ENCODE results near the gene RAD50. TPM values are rescaled to one million over a fixed set of nuclear protein-coding genes. Genes with fewer than 3 reads are reported as not detected.

RAD50 gene
- polyA plus RNA-seq, 4 donors: 6.8 to 32.8 (median 11.0) TPM

DNA sequence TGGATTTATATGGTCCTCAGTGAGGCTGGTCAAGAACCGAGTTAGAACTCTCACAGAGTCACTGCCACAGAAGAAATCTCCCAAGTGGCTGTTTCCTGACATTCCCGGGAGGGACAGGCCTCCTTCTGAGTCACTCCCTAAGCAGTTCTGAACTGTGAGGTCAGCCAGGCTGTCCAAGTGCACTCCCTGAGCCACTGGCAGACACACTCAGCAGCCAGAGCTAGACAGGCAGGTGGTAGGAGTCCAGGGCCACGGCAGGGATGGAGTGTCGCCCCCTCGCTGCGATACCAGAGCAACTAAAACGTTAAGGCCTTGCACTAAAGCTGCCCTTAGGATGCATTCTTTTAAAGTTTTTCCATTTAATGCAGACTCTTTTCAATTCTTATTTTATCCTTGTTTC, 120.4 kb downstream of the RAD50 start:
- Histone ChIP-seq H3K4me3 (ENCODE audit: low read depth in 1 of 3, low read length in 3 of 3) (no peak overlapping the region), H3K27ac (ENCODE audit: low read depth in 1 of 3, low read length in 2 of 3) (peak overlapping the region in 2 of 3 donors; percentile 43 to 59), H3K36me3 (ENCODE audit: control insufficient read depth in 3 of 3, insufficient read depth in 2 of 3, low read depth in 1 of 3, low read length in 3 of 3) (no peaks in the 10 kb centered on the region), H3K4me1 (ENCODE audit: control insufficient read depth in 3 of 3, insufficient read depth in 2 of 3, low read depth in 1 of 3, low read length in 2 of 3) (peaks cover 0 to 12% (median 0%) of the 10 kb centered on the region in 3 donors), H3K9me3 (ENCODE audit: control insufficient read depth in 2 of 2, insufficient read depth in 1 of 2, low read depth in 1 of 2, low read length in 1 of 2) (no peaks in the 10 kb centered on the region), H3K27me3 (ENCODE audit: control insufficient read depth in 3 of 3, insufficient read depth in 3 of 3, low read length in 3 of 3) (no peaks in the 10 kb centered on the region)
- DNase-seq (peak; percentile 67 to 90), FAIRE-seq (no peak)
- WGBS, 3 donors: 15 to 41% (median 31%) methylated on average over 7 of the region's 7 CpGs

DNA sequence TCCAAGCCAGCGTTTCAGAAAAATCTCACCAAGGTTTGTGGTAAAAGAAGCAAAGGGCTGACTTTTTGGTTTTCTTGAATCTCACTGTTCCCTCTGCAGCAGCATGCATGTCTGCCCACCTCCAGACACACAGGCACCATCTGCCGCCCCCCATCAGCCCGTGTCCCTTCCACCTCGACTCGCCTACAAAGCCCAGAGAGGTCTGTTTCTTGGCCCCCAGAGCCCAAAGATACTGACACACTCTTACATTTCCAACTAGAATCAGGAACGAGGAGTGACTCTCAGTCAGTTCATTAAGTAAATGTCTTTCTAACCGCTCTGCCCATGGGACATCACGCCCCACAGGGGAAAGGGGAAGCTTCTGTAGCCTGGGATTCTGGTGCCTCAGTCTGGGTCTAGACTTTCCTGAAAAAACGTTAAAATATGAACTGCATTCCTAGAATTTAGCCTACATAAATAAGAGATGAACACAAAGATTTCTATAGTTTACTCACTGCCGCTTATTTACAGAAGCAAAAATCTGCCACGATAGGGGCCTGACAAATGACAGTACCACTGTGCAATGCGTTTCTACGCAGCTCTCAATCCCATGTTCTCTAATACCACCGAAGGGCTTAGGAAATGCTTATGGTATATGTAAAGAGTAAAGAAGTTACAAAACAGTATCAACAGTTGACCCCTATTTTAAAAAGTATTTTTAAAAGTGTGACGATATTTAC, 121.1 kb downstream of the RAD50 start:
- no peaks in the 10 kb centered on the region for H3K36me3 ChIP-seq (ENCODE audit: control insufficient read depth in 3 of 3, insufficient read depth in 2 of 3, low read depth in 1 of 3, low read length in 3 of 3)
- no peak overlapping the region for H3K4me3 ChIP-seq (ENCODE audit: low read depth in 1 of 3, low read length in 3 of 3)
- H3K9me3 ChIP-seq (ENCODE audit: control insufficient read depth in 2 of 2, insufficient read depth in 1 of 2, low read depth in 1 of 2, low read length in 1 of 2): no peaks in the 10 kb centered on the region
- H3K4me1 ChIP-seq (ENCODE audit: control insufficient read depth in 3 of 3, insufficient read depth in 2 of 3, low read depth in 1 of 3, low read length in 2 of 3): peaks cover 0 to 12% (median 0%) of the 10 kb centered on the region in 3 donors
- 88 to 93% (median 90%) methylated on average over 15 of the region's 15 CpGs for WGBS, 3 donors
- no peaks in the 10 kb centered on the region for H3K27me3 ChIP-seq (ENCODE audit: control insufficient read depth in 3 of 3, insufficient read depth in 3 of 3, low read length in 3 of 3)
- H3K27ac ChIP-seq (ENCODE audit: low read depth in 1 of 3, low read length in 2 of 3): no peak overlapping the region
- DNase-seq (no peak), FAIRE-seq (no peak)

DNA sequence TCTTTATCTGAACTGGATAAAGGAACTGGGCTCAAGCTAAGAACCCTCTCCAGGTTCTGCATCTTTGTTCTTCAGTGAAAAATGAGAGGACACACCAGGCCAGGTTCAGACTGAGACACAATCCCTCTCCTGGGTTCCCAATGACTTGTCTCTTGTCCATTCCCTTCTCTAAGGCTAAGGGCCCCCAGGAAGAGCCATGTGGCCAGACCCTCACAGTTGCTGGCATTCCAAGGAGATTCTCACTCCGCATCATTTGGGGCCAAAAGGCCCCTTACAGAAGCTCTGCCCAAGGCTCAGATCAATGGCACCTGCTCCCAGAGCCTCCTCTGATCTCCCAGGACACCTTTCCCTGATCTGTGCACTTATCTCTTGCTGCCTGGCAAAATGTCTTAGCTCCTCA, 122.0 kb downstream of the RAD50 start:
- no peak overlapping the region for H3K4me3 ChIP-seq (ENCODE audit: low read depth in 1 of 3, low read length in 3 of 3)
- no peaks in the 10 kb centered on the region for H3K9me3 ChIP-seq (ENCODE audit: control insufficient read depth in 2 of 2, insufficient read depth in 1 of 2, low read depth in 1 of 2, low read length in 1 of 2)
- H3K27me3 ChIP-seq (ENCODE audit: control insufficient read depth in 3 of 3, insufficient read depth in 3 of 3, low read length in 3 of 3): no peaks in the 10 kb centered on the region
- H3K36me3 ChIP-seq (ENCODE audit: control insufficient read depth in 3 of 3, insufficient read depth in 2 of 3, low read depth in 1 of 3, low read length in 3 of 3): no peaks in the 10 kb centered on the region
- WGBS, 3 donors: 91 to 100% (median 98%) methylated on average over 1 of the region's 1 CpG
- H3K4me1 ChIP-seq (ENCODE audit: control insufficient read depth in 3 of 3, insufficient read depth in 2 of 3, low read depth in 1 of 3, low read length in 2 of 3): peaks cover 0 to 5% (median 0%) of the 10 kb centered on the region in 3 donors
- no peak overlapping the region for H3K27ac ChIP-seq (ENCODE audit: low read depth in 1 of 3, low read length in 2 of 3)
- FAIRE-seq (no peak), DNase-seq (no peak)

DNA sequence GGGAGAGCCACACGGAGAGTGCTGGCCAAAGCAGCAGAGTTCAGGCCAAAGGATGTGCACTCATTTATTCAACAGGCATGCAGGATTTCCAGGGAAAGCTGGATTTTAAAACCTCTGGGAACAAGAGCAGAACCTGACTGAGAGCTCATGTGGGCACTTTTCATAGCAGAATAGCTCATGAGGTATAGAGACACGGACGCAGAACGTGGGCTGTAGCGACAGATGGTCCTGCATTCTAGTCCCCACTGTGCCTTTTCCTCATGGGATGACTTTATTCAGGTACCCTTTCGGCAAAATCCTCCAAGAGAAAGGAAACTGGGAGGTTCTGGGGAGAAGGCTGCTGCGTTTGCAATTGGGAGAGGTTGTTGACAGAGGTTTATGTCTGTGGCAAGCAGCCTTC, 122.4 kb downstream of the RAD50 start:
- Histone ChIP-seq H3K27me3 (ENCODE audit: control insufficient read depth in 3 of 3, insufficient read depth in 3 of 3, low read length in 3 of 3) (no peaks in the 10 kb centered on the region), H3K4me1 (ENCODE audit: control insufficient read depth in 3 of 3, insufficient read depth in 2 of 3, low read depth in 1 of 3, low read length in 2 of 3) (peaks cover 0 to 5% (median 0%) of the 10 kb centered on the region in 3 donors), H3K4me3 (ENCODE audit: low read depth in 1 of 3, low read length in 3 of 3) (no peak overlapping the region), H3K9me3 (ENCODE audit: control insufficient read depth in 2 of 2, insufficient read depth in 1 of 2, low read depth in 1 of 2, low read length in 1 of 2) (no peaks in the 10 kb centered on the region), H3K27ac (ENCODE audit: low read depth in 1 of 3, low read length in 2 of 3) (no peak overlapping the region), H3K36me3 (ENCODE audit: control insufficient read depth in 3 of 3, insufficient read depth in 2 of 3, low read depth in 1 of 3, low read length in 3 of 3) (no peaks in the 10 kb centered on the region)
- DNase-seq (no peak), FAIRE-seq (no peak)
- 92 to 96% (median 94%) methylated on average over 7 of the region's 7 CpGs for WGBS, 3 donors

DNA sequence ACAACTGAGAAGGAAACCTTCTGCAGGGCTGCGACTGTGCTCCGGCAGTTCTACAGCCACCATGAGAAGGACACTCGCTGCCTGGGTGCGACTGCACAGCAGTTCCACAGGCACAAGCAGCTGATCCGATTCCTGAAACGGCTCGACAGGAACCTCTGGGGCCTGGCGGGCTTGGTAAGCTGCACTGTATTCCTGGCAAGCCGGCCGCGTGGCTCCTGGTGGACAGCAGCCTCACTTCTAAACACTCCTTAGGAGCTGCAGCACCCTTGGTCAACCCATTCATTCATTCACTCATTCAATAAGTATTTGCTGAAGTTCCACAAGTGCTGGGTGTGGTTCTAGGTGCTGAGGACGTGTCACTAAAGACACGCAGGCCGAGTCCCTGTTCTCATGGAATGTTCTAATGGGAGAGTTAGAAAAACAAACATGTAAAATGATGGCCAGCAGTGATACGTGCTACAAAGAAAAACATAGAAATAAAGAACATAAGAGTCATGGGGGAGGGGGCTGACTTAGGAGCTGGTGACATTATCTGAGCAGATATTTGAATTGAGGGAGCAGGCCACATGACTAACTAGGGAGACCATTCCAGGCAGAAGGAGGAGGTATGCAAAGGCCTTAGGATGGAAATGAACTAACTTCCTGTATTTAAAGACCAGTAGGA, 123.1 kb downstream of the RAD50 start:
- Histone ChIP-seq H3K9me3 (ENCODE audit: control insufficient read depth in 2 of 2, insufficient read depth in 1 of 2, low read depth in 1 of 2, low read length in 1 of 2) (no peaks in the 10 kb centered on the region), H3K27ac (ENCODE audit: low read depth in 1 of 3, low read length in 2 of 3) (no peak overlapping the region), H3K4me3 (ENCODE audit: low read depth in 1 of 3, low read length in 3 of 3) (no peak overlapping the region), H3K4me1 (ENCODE audit: control insufficient read depth in 3 of 3, insufficient read depth in 2 of 3, low read depth in 1 of 3, low read length in 2 of 3) (peaks cover 0 to 5% (median 0%) of the 10 kb centered on the region in 3 donors), H3K36me3 (ENCODE audit: control insufficient read depth in 3 of 3, insufficient read depth in 2 of 3, low read depth in 1 of 3, low read length in 3 of 3) (no peaks in the 10 kb centered on the region), H3K27me3 (ENCODE audit: control insufficient read depth in 3 of 3, insufficient read depth in 3 of 3, low read length in 3 of 3) (no peaks in the 10 kb centered on the region)
- 94 to 97% (median 96%) methylated on average over 15 of the region's 15 CpGs for WGBS, 3 donors
- DNase-seq (no peak), FAIRE-seq (no peak)

DNA sequence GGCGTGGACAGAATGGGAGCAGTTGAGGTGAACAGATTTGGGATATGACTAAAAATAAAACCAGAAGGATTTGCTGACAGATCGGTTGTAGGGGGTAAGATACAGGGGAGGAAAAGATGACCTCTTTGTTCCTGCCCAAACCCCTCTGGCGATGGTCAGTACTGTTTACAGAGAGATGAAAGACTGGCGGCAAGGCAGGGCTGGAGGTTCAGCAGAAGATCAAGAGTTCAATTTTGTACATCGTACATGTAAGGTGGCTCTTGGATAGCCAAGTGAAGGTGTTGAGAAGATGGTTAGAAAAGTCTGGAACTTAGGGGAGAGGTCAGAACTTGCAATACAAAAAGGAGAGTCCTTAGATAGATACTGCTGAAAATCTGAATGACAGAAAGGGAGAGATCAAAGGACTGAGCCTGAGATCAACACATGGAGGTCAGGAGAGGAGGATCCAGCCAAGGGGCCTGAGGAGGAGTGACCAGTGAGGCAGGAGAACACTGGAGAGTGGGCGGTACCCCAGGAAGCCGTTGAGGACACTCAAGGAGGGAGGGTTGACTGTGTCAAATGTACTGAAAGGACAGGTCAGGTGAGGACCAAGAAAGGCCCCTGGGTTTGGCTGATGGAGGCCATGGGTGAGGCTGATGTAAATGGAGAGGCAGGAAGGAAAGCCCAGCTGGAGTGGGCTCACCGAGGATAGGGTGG, 124.2 kb downstream of the RAD50 start:
- no peaks in the 10 kb centered on the region for H3K9me3 ChIP-seq (ENCODE audit: control insufficient read depth in 2 of 2, insufficient read depth in 1 of 2, low read depth in 1 of 2, low read length in 1 of 2)
- H3K4me3 ChIP-seq (ENCODE audit: low read depth in 1 of 3, low read length in 3 of 3): no peak overlapping the region
- H3K27me3 ChIP-seq (ENCODE audit: control insufficient read depth in 3 of 3, insufficient read depth in 3 of 3, low read length in 3 of 3): no peaks in the 10 kb centered on the region
- WGBS, 3 donors: 82 to 96% (median 96%) methylated on average over 8 of the region's 8 CpGs
- no peak overlapping the region for H3K27ac ChIP-seq (ENCODE audit: low read depth in 1 of 3, low read length in 2 of 3)
- DNase-seq (no peak), FAIRE-seq (no peak)
- peaks cover 0 to 5% (median 0%) of the 10 kb centered on the region in 3 donors for H3K4me1 ChIP-seq (ENCODE audit: control insufficient read depth in 3 of 3, insufficient read depth in 2 of 3, low read depth in 1 of 3, low read length in 2 of 3)
- no peaks in the 10 kb centered on the region for H3K36me3 ChIP-seq (ENCODE audit: control insufficient read depth in 3 of 3, insufficient read depth in 2 of 3, low read depth in 1 of 3, low read length in 3 of 3)

DNA sequence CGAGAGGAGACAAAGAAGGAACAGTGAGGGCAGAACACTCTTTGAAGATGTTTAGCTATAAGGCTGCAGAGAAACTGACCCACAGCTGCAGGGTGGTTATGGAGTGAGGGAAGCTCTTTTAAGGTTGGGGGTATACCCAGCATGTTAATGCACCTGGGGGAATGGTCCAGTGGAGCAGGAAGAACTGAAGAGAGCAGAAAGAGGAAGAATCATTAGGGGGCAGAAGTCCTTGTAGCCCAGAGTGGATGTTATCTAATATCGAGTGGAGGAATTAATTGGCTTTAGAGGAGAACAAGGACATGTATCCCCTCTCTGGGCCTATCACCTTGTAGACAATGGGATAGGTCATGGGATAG, 124.7 kb downstream of the RAD50 start:
- Histone ChIP-seq H3K4me3 (ENCODE audit: low read depth in 1 of 3, low read length in 3 of 3) (no peak overlapping the region), H3K27ac (ENCODE audit: low read depth in 1 of 3, low read length in 2 of 3) (no peak overlapping the region), H3K4me1 (ENCODE audit: control insufficient read depth in 3 of 3, insufficient read depth in 2 of 3, low read depth in 1 of 3, low read length in 2 of 3) (peaks cover 0 to 5% (median 0%) of the 10 kb centered on the region in 3 donors), H3K9me3 (ENCODE audit: control insufficient read depth in 2 of 2, insufficient read depth in 1 of 2, low read depth in 1 of 2, low read length in 1 of 2) (no peaks in the 10 kb centered on the region), H3K36me3 (ENCODE audit: control insufficient read depth in 3 of 3, insufficient read depth in 2 of 3, low read depth in 1 of 3, low read length in 3 of 3) (no peaks in the 10 kb centered on the region), H3K27me3 (ENCODE audit: control insufficient read depth in 3 of 3, insufficient read depth in 3 of 3, low read length in 3 of 3) (no peaks in the 10 kb centered on the region)
- WGBS, 3 donors: 72 to 87% (median 85%) methylated on average over 2 of the region's 2 CpGs
- DNase-seq (no peak), FAIRE-seq (no peak)

DNA sequence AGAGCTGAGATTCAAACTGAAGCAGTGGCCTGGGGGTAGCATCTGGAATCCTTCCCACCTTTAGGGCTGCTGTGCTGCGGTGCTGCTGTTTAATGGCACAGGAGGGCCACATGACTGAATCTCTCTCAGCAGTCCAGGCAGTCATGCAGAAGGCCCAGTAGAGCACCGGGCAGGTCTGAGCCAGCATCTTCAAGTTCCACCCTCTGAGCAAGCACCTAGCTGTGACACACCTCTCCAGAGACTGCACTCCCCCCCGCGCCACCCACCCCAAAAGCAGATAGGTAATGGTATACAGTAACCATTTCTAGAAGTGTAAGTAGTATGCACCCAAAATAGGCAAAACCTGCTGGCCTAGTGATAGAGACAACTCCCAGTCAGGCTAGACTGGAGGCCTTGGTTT, 125.2 kb downstream of the RAD50 start:
- no peaks in the 10 kb centered on the region for H3K36me3 ChIP-seq (ENCODE audit: control insufficient read depth in 3 of 3, insufficient read depth in 2 of 3, low read depth in 1 of 3, low read length in 3 of 3)
- FAIRE-seq: no peak
- no peak overlapping the region for H3K27ac ChIP-seq (ENCODE audit: low read depth in 1 of 3, low read length in 2 of 3)
- WGBS, 3 donors: 81 to 95% (median 93%) methylated on average over 4 of the region's 4 CpGs
- H3K9me3 ChIP-seq (ENCODE audit: control insufficient read depth in 2 of 2, insufficient read depth in 1 of 2, low read depth in 1 of 2, low read length in 1 of 2): no peaks in the 10 kb centered on the region
- no peak overlapping the region for H3K4me3 ChIP-seq (ENCODE audit: low read depth in 1 of 3, low read length in 3 of 3)
- peaks cover 0 to 1% (median 0%) of the 10 kb centered on the region in 3 donors for H3K4me1 ChIP-seq (ENCODE audit: control insufficient read depth in 3 of 3, insufficient read depth in 2 of 3, low read depth in 1 of 3, low read length in 2 of 3)
- DNase-seq: no peak
- no peaks in the 10 kb centered on the region for H3K27me3 ChIP-seq (ENCODE audit: control insufficient read depth in 3 of 3, insufficient read depth in 3 of 3, low read length in 3 of 3)

All from small intestine (tissue), 7 donors.